Urinary bladder (tissue), 4 donors: ENCODE data around the gene LPIN1. TPM values are rescaled to one million over a fixed set of nuclear protein-coding genes. Genes with fewer than 3 reads are reported as not detected.

Source experiments
- DNase-seq: peaks from one replicate; pipeline ENCODE4 v3.0.0-alpha.2; 2015; ENCODE audit errors: extremely low spot score
- H3K27ac ChIP-seq: one replicate; pipeline ENCODE4 v1.5.1; 2013; ENCODE audit warnings: low read depth, mild to moderate bottlenecking, moderate library complexity
- H3K36me3 ChIP-seq: one replicate; pipeline ENCODE4 v1.6.1; 2013; ENCODE audit warnings: mild to moderate bottlenecking, moderate library complexity; ENCODE audit not compliant: insufficient read depth
- H3K4me1 ChIP-seq: one replicate; pipeline ENCODE4 v1.6.1; 2013; ENCODE audit warnings: mild to moderate bottlenecking, moderate library complexity; ENCODE audit not compliant: insufficient read depth
- H3K4me3 ChIP-seq: one replicate; pipeline ENCODE4 v1.5.1; 2013; ENCODE audit warnings: low read depth, low read length
- WGBS: extraction: QIAGEN DNeasy Blood & Tissue Kit; methylation state at CpG from one replicate; pipeline ENCODE4 v1.1.7; 2013; 5-methylcytosine and 5-hydroxymethylcytosine counted together
- polyA plus RNA-seq: library from polyadenylated mRNA; stranded (reverse); fragments of 200-250 nt; gene quantifications from one replicate; pipeline ENCODE4 v1.2.3, GENCODE V29; 2013
- total RNA-seq: library from RNA; depleted of rRNA; stranded (reverse); fragments of >200 nt; gene quantifications from one replicate; pipeline ENCODE4 v1.2.3, GENCODE V29; 2014
- donor health status: healthy with polysubstance abuse.
- donor health status: healthy.

Gene LPIN1
- total and polyA plus RNA-seq, 2 donors = 27.3 to 34.1 TPM

GRCh38 chr2:11708106-11708505 lies 38.3 kb upstream of the LPIN1 start:
- Histone ChIP-seq H3K4me1 (no peaks in the 10 kb centered on the region), H3K27ac (no peak overlapping the region), H3K36me3 (no peaks in the 10 kb centered on the region), H3K4me3 (no peak overlapping the region)
- no peak for DNase-seq
- 89% methylated on average over 3 of the region's 3 CpGs for WGBS

- no peak overlapping the region for H3K27ac ChIP-seq
- no peak for DNase-seq
- H3K4me1 ChIP-seq = no peaks in the 10 kb centered on the region
- WGBS = 95% methylated on average over 8 of the region's 8 CpGs
- no peaks in the 10 kb centered on the region for H3K36me3 ChIP-seq
- no peak overlapping the region for H3K4me3 ChIP-seq
These were observed 37.1 kb upstream of the LPIN1 start for GRCh38 chr2:11709293-11709692.

GRCh38 chr2:11710210-11710609 lies 36.2 kb upstream of the LPIN1 start:
- Histone ChIP-seq H3K27ac (no peak overlapping the region), H3K36me3 (no peaks in the 10 kb centered on the region)
- 37% methylated on average over 3 of the region's 3 CpGs for whole genome bisulfite sequencing

GRCh38 chr2:11710632-11711353 lies 35.6 kb upstream of the LPIN1 start:
- no peak for DNase-seq
- H3K27ac ChIP-seq = no peak overlapping the region
- H3K36me3 ChIP-seq = no peaks in the 10 kb centered on the region
- H3K4me3 ChIP-seq = no peak overlapping the region
- 23% methylated on average over 3 of the region's 3 CpGs for WGBS
- no peaks in the 10 kb centered on the region for H3K4me1 ChIP-seq

More at GRCh38 chr2:11710210-11710609, 36.2 kb upstream of the LPIN1 start:
- H3K4me1 ChIP-seq = no peaks in the 10 kb centered on the region
- H3K4me3 ChIP-seq = no peak overlapping the region
- no peak for DNase-seq

- Histone ChIP-seq H3K27ac (no peak overlapping the region), H3K4me1 (no peaks in the 10 kb centered on the region), H3K36me3 (no peaks in the 10 kb centered on the region), H3K4me3 (no peak overlapping the region)
- 58% methylated on average over 1 of the region's 1 CpG for WGBS
- DNase-seq = no peak
These were observed 35.1 kb upstream of the LPIN1 start for GRCh38 chr2:11711354-11711716.

- 82% methylated on average over 8 of the region's 8 CpGs for WGBS
- no peak overlapping the region for H3K27ac ChIP-seq
- no peak overlapping the region for H3K4me3 ChIP-seq
- no peak for DNase-seq
- H3K4me1 ChIP-seq = no peaks in the 10 kb centered on the region
- H3K36me3 ChIP-seq = no peaks in the 10 kb centered on the region
These were observed 34.7 kb upstream of the LPIN1 start for GRCh38 chr2:11711751-11712150.

- no peak overlapping the region for H3K27ac ChIP-seq
- H3K4me3 ChIP-seq = no peak overlapping the region
- WGBS = 94% methylated on average over 2 of the region's 2 CpGs
- H3K36me3 ChIP-seq = no peaks in the 10 kb centered on the region
- no peaks in the 10 kb centered on the region for H3K4me1 ChIP-seq
- no peak for DNase-seq
These were observed 33.6 kb upstream of the LPIN1 start for GRCh38 chr2:11712866-11713265.

- no peaks in the 10 kb centered on the region for H3K4me1 ChIP-seq
- H3K27ac ChIP-seq = no peak overlapping the region
- no peak for DNase-seq
- WGBS = 91% methylated on average over 7 of the region's 7 CpGs
- no peak overlapping the region for H3K4me3 ChIP-seq
- H3K36me3 ChIP-seq = no peaks in the 10 kb centered on the region
These were observed 32.6 kb upstream of the LPIN1 start for GRCh38 chr2:11713815-11714214.

- H3K27ac ChIP-seq = no peak overlapping the region
- H3K36me3 ChIP-seq = no peaks in the 10 kb centered on the region
- H3K4me1 ChIP-seq = no peaks in the 10 kb centered on the region
- no peak for DNase-seq
- no peak overlapping the region for H3K4me3 ChIP-seq
- WGBS = 90% methylated on average over 12 of the region's 12 CpGs
These were observed 30.3 kb upstream of the LPIN1 start for GRCh38 chr2:11715987-11716652.

GRCh38 chr2:11716689-11717321 lies 29.6 kb upstream of the LPIN1 start:
- 75% methylated on average over 8 of the region's 8 CpGs for WGBS
- no peak overlapping the region for H3K4me3 ChIP-seq
- no peaks in the 10 kb centered on the region for H3K4me1 ChIP-seq
- no peaks in the 10 kb centered on the region for H3K36me3 ChIP-seq
- no peak for DNase-seq
- H3K27ac ChIP-seq = no peak overlapping the region

GRCh38 chr2:11717623-11718022 lies 28.8 kb upstream of the LPIN1 start:
- no peaks in the 10 kb centered on the region for H3K4me1 ChIP-seq
- H3K36me3 ChIP-seq = no peaks in the 10 kb centered on the region
- no peak overlapping the region for H3K27ac ChIP-seq
- WGBS = 82% methylated on average over 1 of the region's 1 CpG
- DNase-seq = no peak
- H3K4me3 ChIP-seq = no peak overlapping the region

- no peaks in the 10 kb centered on the region for H3K36me3 ChIP-seq
- 68% methylated on average over 5 of the region's 5 CpGs for WGBS
- no peak for DNase-seq
- no peaks in the 10 kb centered on the region for H3K4me1 ChIP-seq
- H3K4me3 ChIP-seq = no peak overlapping the region
- H3K27ac ChIP-seq = no peak overlapping the region
These were observed 27.8 kb upstream of the LPIN1 start for GRCh38 chr2:11718606-11719005.

- H3K4me1 ChIP-seq = no peaks in the 10 kb centered on the region
- no peaks in the 10 kb centered on the region for H3K36me3 ChIP-seq
- DNase-seq = no peak
- no peak overlapping the region for H3K4me3 ChIP-seq
- H3K27ac ChIP-seq = no peak overlapping the region
- 57% methylated on average over 6 of the region's 6 CpGs for WGBS
These were observed 27.0 kb upstream of the LPIN1 start for GRCh38 chr2:11719230-11719977.
